ENCODE results near the gene TSPAN14. TPM values are rescaled to one million over a fixed set of nuclear protein-coding genes. Genes with fewer than 3 reads are reported as not detected.

Gene TSPAN14
- total and polyA plus RNA-seq, 2 of the 13 experiments (the other 11 are each of a cell fraction or from before 2014, with no cell fraction given): 24.1 to 80.6 TPM

DNA sequence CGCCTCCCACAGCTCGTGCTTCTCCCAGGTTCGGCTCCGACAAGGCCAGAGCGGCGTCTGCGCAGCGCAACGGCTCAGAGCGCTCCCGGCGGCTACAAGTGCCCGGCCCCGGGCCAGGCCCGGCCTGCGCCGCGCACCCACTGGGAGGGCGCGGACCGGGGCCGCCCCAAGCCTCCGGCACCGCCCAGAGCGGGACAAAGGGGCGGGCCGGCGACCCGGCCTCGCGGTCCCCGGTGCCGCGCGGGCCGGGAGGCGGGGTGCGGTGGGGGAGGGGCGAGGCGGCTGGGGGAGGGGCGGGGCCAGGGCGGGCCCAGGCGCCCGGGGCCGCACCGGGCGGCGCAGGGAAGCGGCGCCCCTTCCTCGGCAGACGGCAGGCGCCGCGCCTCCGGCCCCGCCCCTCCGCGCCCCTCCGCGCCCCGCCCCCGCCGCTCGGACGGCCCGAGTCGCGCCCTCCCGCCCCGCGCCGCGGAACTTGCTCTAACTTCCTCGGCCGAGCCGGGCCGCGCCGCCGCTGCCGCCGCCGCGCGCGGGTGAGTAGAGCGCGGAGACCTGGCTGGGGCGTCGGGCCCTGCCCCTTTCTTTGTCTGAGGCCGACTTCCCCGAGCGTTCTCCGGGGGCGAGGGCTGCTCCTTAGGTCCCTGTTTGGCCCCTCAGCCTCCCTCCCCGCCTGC, at the start of gene TSPAN14 (continued):
- TF ChIP-seq, protein P1, sequence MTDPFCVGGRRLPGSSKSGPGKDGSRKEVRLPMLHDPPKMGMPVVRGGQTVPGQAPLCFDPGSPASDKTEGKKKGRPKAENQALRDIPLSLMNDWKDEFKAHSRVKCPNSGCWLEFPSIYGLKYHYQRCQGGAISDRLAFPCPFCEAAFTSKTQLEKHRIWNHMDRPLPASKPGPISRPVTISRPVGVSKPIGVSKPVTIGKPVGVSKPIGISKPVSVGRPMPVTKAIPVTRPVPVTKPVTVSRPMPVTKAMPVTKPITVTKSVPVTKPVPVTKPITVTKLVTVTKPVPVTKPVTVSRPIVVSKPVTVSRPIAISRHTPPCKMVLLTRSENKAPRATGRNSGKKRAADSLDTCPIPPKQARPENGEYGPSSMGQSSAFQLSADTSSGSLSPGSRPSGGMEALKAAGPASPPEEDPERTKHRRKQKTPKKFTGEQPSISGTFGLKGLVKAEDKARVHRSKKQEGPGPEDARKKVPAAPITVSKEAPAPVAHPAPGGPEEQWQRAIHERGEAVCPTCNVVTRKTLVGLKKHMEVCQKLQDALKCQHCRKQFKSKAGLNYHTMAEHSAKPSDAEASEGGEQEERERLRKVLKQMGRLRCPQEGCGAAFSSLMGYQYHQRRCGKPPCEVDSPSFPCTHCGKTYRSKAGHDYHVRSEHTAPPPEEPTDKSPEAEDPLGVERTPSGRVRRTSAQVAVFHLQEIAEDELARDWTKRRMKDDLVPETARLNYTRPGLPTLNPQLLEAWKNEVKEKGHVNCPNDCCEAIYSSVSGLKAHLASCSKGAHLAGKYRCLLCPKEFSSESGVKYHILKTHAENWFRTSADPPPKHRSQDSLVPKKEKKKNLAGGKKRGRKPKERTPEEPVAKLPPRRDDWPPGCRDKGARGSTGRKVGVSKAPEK (CRISPR knock-in tag; IDR thresholded peaks at IDR 0.05; ENCODE audit: borderline replicate concordance): no peak
- TF ChIP-seq ZFAT (CRISPR knock-in tag; conservative IDR thresholded peaks at IDR 0.05) (no peak), ZNF335 (CRISPR knock-in tag; IDR thresholded peaks at IDR 0.05) (no peak), ZNF816 (CRISPR knock-in tag; IDR thresholded peaks at IDR 0.05; ENCODE audit: borderline replicate concordance) (0 out of 2 replicates have a peak, but pooled peaks have one; percentile 49), SIX1 (CRISPR knock-in tag; IDR thresholded peaks at IDR 0.05; ENCODE audit: borderline replicate concordance) (no peak), HNRNPH1 (optimal IDR thresholded peaks at IDR 0.05; ENCODE audit: low read depth, low read length) (no peak), PLRG1 (conservative IDR thresholded peaks at IDR 0.05) (no peak), FOSL2 (CRISPR knock-in tag; IDR thresholded peaks at IDR 0.05) (no peak), XBP1 (CRISPR knock-in tag; IDR thresholded peaks at IDR 0.05) (no peak), IKZF1 (IDR thresholded peaks at IDR 0.05) (no peak), ZNF720 (CRISPR knock-in tag; IDR thresholded peaks at IDR 0.05) (no peak), MTA3 (CRISPR knock-in tag; IDR thresholded peaks at IDR 0.05) (no peak), ZNF598 (CRISPR knock-in tag; IDR thresholded peaks at IDR 0.05; ENCODE audit: borderline replicate concordance) (no peak), MXI1 (IDR thresholded peaks at IDR 0.05; ENCODE audit: borderline replicate concordance, low read depth, low read length) (peak; percentile 53; the same call in 1 of the 3 replicates), ZNF296 (CRISPR knock-in tag; conservative IDR thresholded peaks at IDR 0.05) (no peak), GLMP (CRISPR knock-in tag; IDR thresholded peaks at IDR 0.05; ENCODE audit: borderline replicate concordance) (no peak), FOXJ3 (CRISPR knock-in tag; IDR thresholded peaks at IDR 0.05; ENCODE audit: borderline replicate concordance) (no peak), HNF1A (IDR thresholded peaks at IDR 0.05; ENCODE audit: low read depth) (no peak), HNF1A (CRISPR knock-in tag; IDR thresholded peaks at IDR 0.05; ENCODE audit: borderline replicate concordance) (no peak), MZF1 (CRISPR knock-in tag; IDR thresholded peaks at IDR 0.05; ENCODE audit: borderline replicate concordance) (no peak), DDIT3 (CRISPR knock-in tag; IDR thresholded peaks at IDR 0.05) (no peak), MEF2D (CRISPR knock-in tag; IDR thresholded peaks at IDR 0.05) (no peak)
